Lower leg skin (tissue), 3 donors: ENCODE measurements around the gene HMGA1.
A peak's percentile ranks its signal among the peaks of the same experiment; 100 is the strongest.

Experiments
- CTCF ChIP-seq, 3 donors: fragments of 450-650 bp; IDR thresholded peaks; one replicate each; pipeline ENCODE4 v1.5.1; 2016; ENCODE audit warnings: antibody characterized with exemption in 3 of 3, mild to moderate bottlenecking in 3 of 3, moderate library complexity in 2 of 3
- POLR2A ChIP-seq, 2 donors: fragments of 450-650 bp; IDR thresholded peaks; one replicate each; pipeline ENCODE4 v1.6.1; 2016 to 2017; ENCODE audit warnings: antibody characterized with exemption in 2 of 2, mild to moderate bottlenecking in 1 of 2, moderate library complexity in 1 of 2

DNA sequence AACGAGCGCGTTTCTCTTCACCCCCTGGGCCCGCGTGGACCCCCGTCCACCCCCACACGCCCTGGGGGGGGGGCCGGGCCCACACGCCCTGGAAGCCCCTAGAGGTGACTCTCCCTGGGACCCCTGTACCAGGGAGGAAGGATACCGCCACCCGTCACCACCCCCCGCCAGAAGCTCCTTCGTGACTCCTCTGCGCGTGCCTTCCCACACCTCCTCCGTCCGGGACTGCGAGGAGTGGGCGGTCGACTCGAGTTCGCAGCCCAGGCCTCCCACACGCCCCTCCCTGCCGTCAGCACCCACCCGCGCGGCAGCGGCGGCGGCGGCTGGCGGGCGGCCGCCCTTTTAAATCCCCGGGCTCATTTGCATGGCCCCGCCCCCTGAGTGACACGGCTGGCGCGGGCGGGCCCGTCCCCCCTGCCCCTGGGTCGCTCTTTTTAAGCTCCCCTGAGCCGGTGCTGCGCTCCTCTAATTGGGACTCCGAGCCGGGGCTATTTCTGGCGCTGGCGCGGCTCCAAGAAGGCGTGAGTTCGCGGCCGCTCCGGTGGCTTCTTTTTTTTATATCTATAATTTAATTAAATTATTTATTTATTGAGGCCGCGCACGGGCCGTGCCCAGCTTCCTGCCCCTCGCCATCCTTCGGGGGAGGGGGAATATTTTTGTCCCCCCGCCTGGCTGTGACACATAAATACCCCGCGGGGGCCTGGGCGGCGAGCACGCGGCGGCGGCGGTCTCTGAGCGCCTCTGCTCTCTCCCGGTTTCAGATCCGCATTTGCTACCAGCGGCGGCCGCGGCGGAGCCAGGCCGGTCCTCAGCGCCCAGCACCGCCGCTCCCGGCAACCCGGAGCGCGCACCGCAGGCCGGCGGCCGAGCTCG lies at the start of gene HMGA1:
- TF ChIP-seq CTCF (IDR thresholded peaks at IDR 0.05): no peak
- peak in 1 of 2 donors; percentile 58 for TF ChIP-seq POLR2A (IDR thresholded peaks at IDR 0.05)
